Left hindlimb (tissue), 1 donor: ENCODE measurements around the gene ZNF175.
A peak's percentile ranks its signal among the peaks of the same experiment; 100 is the strongest.
"Not testable (repeated sequence)": the region's sequence is repeated elsewhere in the genome, so short reads cannot be mapped to it uniquely, and the experiment has no call there.

Experiments
- DNase-seq: peaks from one replicate; pipeline ENCODE4 v3.0.0-alpha.2; 2018

Gene ZNF175

GRCh38 chr19:51592521-51592920, 21.4 kb downstream of the ZNF175 start:
- no peak for DNase-seq

- DNase-seq = no peak
Observed at GRCh38 chr19:51593138-51593890, 22.2 kb downstream of the ZNF175 start.

- peak; percentile 97 for DNase-seq
Observed at GRCh38 chr19:51593969-51594773, 23.1 kb downstream of the ZNF175 start.

- DNase-seq = no peak
Observed at GRCh38 chr19:51594774-51595109, 23.7 kb downstream of the ZNF175 start.

- no peak for DNase-seq
Observed at GRCh38 chr19:51595190-51596175, 24.4 kb downstream of the ZNF175 start.

GRCh38 chr19:51598159-51598915, 27.3 kb downstream of the ZNF175 start:
- no peak for DNase-seq

GRCh38 chr19:51599084-51599483, 28.0 kb downstream of the ZNF175 start:
- DNase-seq = no peak

GRCh38 chr19:51600940-51601580, 30.0 kb downstream of the ZNF175 start:
- DNase-seq = no peak

- DNase-seq = no peak
Observed at GRCh38 chr19:51602189-51602854, 31.2 kb downstream of the ZNF175 start.

- DNase-seq = no peak
Observed at GRCh38 chr19:51607077-51607476, 36.0 kb downstream of the ZNF175 start.

- DNase-seq = peak; percentile 64
Observed at GRCh38 chr19:51607920-51608562, 37.0 kb downstream of the ZNF175 start.

- DNase-seq = no peak
Observed at GRCh38 chr19:51610576-51610975, 39.5 kb downstream of the ZNF175 start.

GRCh38 chr19:51614789-51615188, 43.7 kb downstream of the ZNF175 start:
- DNase-seq = no peak

GRCh38 chr19:51615991-51616390, 44.9 kb downstream of the ZNF175 start:
- DNase-seq = no peak

- no peak for DNase-seq
Observed at GRCh38 chr19:51621178-51621577, 50.1 kb downstream of the ZNF175 start.

GRCh38 chr19:51626675-51627074, 55.6 kb downstream of the ZNF175 start:
- no peak for DNase-seq

GRCh38 chr19:51627491-51628138, 56.5 kb downstream of the ZNF175 start:
- no peak for DNase-seq

GRCh38 chr19:51628153-51628939, 57.3 kb downstream of the ZNF175 start:
- DNase-seq = no peak

- not testable (repeated sequence) for DNase-seq
Observed at GRCh38 chr19:51630315-51630714, 59.2 kb downstream of the ZNF175 start, which contains the start of gene SIGLEC5. SIGLEC5 (minus strand) TSS chr19:51630401; CDS start chr19:51630335, 66 bp downstream.
